K562 (cell line): ENCODE results near the gene TCEA3. TPM values are rescaled to one million over a fixed set of nuclear protein-coding genes. Genes with fewer than 3 reads are reported as not detected.
A peak's percentile ranks its signal among the peaks of the same experiment; 100 is the strongest.

Source experiments
- CHD1 ChIP-seq: fragments of 200-600 bp; sonication (generic); IDR thresholded peaks from one replicate; pipeline ENCODE4 v1.6.1; 2012; ENCODE audit warnings: mild to moderate bottlenecking, moderate library complexity, low read length, inconsistent platforms
- CTBP1 ChIP-seq: fragments of 450-650 bp; IDR thresholded peaks from 2 replicates; pipeline ENCODE4 v1.6.1; 2016; ENCODE audit warnings: borderline replicate concordance
- EHMT2 ChIP-seq: fragments of 450-650 bp; IDR thresholded peaks from 2 replicates; pipeline ENCODE4 v1.6.1; 2018; ENCODE audit warnings: antibody characterized with exemption
- FOXA1 ChIP-seq: fragments of 450-650 bp; IDR thresholded peaks from 2 replicates; pipeline ENCODE4 v1.6.1; 2016; ENCODE audit warnings: mild to moderate bottlenecking, borderline replicate concordance
- FOXK2 ChIP-seq, 2 experiments: fragments of 450-650 bp; IDR thresholded peaks in 1 of 2; conservative IDR thresholded peaks in 1 of 2; 2 replicates each; pipeline ENCODE4 v1.6.1; 2016; ENCODE audit warnings: low read depth in 2 of 2, mild to moderate bottlenecking in 1 of 2
- GATA2 ChIP-seq: sonication (generic); formaldehyde crosslinking; IDR thresholded peaks from 2 replicates; pipeline ENCODE4 v1.4.0; 2020; ENCODE audit warnings: mild to moderate bottlenecking, missing genetic modification reagents
- KDM4B ChIP-seq, 2 experiments: fragments of 450-650 bp in 1 of 2; sonication (generic) in 1 of 2; IDR thresholded peaks; 2 replicates each; pipeline ENCODE4 v1.6.1; 2016 to 2017; ENCODE audit warnings: borderline replicate concordance in 2 of 2, antibody characterized with exemption in 1 of 2, low read depth in 1 of 2, mild to moderate bottlenecking in 1 of 2
- NCOA4 ChIP-seq: fragments of 450-650 bp; IDR thresholded peaks from 2 replicates; pipeline ENCODE4 v1.6.1; 2018; ENCODE audit warnings: mild to moderate bottlenecking; ENCODE audit not compliant: partially characterized antibody
- NFRKB ChIP-seq: fragments of 450-650 bp; IDR thresholded peaks from 2 replicates; pipeline ENCODE4 v1.6.1; 2016; ENCODE audit warnings: low read depth
- RBFOX2 ChIP-seq: fragments of 200-400 bp; formaldehyde crosslinking; IDR thresholded peaks from 2 replicates; pipeline ENCODE4 v1.6.1; 2017; ENCODE audit warnings: low read depth, mild to moderate bottlenecking, low read length, moderate library complexity
- SMARCC2 ChIP-seq: fragments of 450-650 bp; IDR thresholded peaks from 2 replicates; pipeline ENCODE4 v1.6.1; 2017; ENCODE audit warnings: antibody characterized with exemption, moderate library complexity, mild to moderate bottlenecking, low read depth
- TCF7L2 ChIP-seq: fragments of 150-350 bp; IDR thresholded peaks from 2 replicates; pipeline ENCODE4 v1.6.1; 2016; ENCODE audit warnings: low read depth, mild to moderate bottlenecking, low read length, moderate library complexity
- TOE1 ChIP-seq, 2 experiments: fragments of 450-650 bp in 1 of 2; sonication (generic) in 1 of 2; formaldehyde crosslinking in 1 of 2; IDR thresholded peaks; 2 replicates each; pipeline versions ENCODE4 v1.7.1 to v1.8.0; 2016 to 2022; ENCODE audit warnings: borderline replicate concordance in 2 of 2, mild to moderate bottlenecking in 2 of 2, antibody characterized with exemption in 1 of 2, inconsistent platforms in 1 of 2, low read depth in 1 of 2, missing genetic modification reagents in 1 of 2, moderate library complexity in 1 of 2
- YBX1 ChIP-seq: fragments of 450-650 bp; IDR thresholded peaks from 2 replicates; pipeline ENCODE4 v1.7.1; 2016; ENCODE audit warnings: mild to moderate bottlenecking
- ZNF561 ChIP-seq: fragments of 450-650 bp; formaldehyde crosslinking; conservative IDR thresholded peaks from 2 replicates; pipeline ENCODE4 v1.4.0; 2020; ENCODE audit warnings: mild to moderate bottlenecking, moderate library complexity
- polyA plus RNA-seq, 8 experiments: library from polyadenylated mRNA; depleted of rRNA in 4 of 8; stranded (reverse) in 5 of 8; unstranded in 3 of 8; fragments of >200 nt; fragmentation: Nextera tagmentation in 2 of 8; fragmentation: Illumina TruSeq in 1 of 8; extraction: Ambion mirVana in 2 of 8; extraction: Trizol in 1 of 8; gene quantifications; 2 replicates each; pipeline versions ENCODE4 v1.2.1 to v1.2.3, GENCODE V29; 2011 to 2014; ENCODE audit warnings: inconsistent platforms in 1 of 8, missing spikeins in 1 of 8
- total RNA-seq, 7 experiments: library from RNA; depleted of rRNA in 6 of 7; stranded (reverse); fragments of >200 nt in 6 of 7; fragmentation: Illumina TruSeq in 2 of 7; extraction: Trizol in 2 of 7; gene quantifications; 2 replicates each; pipeline versions ENCODE4 v1.2.1 to v1.2.3, GENCODE V29; 2011 to 2021; ENCODE audit warnings: low replicate concordance in 1 of 7
- TF ChIP-seq, protein P1 (sequence below), 2 experiments: fragments of 450-650 bp in 1 of 2; sonication (generic) in 1 of 2; formaldehyde crosslinking; conservative IDR thresholded peaks; 2 replicates each; pipeline versions ENCODE4 v1.4.0 to v1.8.1; 2020 to 2022; ENCODE audit warnings: mild to moderate bottlenecking in 1 of 2, missing genetic modification reagents in 1 of 2
- TF ChIP-seq, protein P2 (sequence below): sonication (generic); formaldehyde crosslinking; IDR thresholded peaks from 2 replicates; pipeline ENCODE4 v1.8.0; 2022; ENCODE audit warnings: missing genetic modification reagents, mild to moderate bottlenecking, moderate library complexity, borderline replicate concordance
- TF ChIP-seq, protein P3 (sequence below): sonication (generic); formaldehyde crosslinking; IDR thresholded peaks from 2 replicates; pipeline ENCODE4 v1.8.1; 2023; ENCODE audit warnings: mild to moderate bottlenecking, missing genetic modification reagents
- TF ChIP-seq, protein P4 (sequence below), 2 experiments: fragments of 450-650 bp; IDR thresholded peaks; 2 replicates each; pipeline ENCODE4 v1.6.1; 2018; ENCODE audit warnings: mild to moderate bottlenecking in 2 of 2, low read depth in 1 of 2; ENCODE audit not compliant: partially characterized antibody in 2 of 2

The TCEA3 gene
- total and polyA plus RNA-seq, 9 of the 15 experiments (the other 6 are each of a cell fraction or from before 2014, with no cell fraction given): 0.03 to 0.55 (median 0.36) TPM

DNA sequence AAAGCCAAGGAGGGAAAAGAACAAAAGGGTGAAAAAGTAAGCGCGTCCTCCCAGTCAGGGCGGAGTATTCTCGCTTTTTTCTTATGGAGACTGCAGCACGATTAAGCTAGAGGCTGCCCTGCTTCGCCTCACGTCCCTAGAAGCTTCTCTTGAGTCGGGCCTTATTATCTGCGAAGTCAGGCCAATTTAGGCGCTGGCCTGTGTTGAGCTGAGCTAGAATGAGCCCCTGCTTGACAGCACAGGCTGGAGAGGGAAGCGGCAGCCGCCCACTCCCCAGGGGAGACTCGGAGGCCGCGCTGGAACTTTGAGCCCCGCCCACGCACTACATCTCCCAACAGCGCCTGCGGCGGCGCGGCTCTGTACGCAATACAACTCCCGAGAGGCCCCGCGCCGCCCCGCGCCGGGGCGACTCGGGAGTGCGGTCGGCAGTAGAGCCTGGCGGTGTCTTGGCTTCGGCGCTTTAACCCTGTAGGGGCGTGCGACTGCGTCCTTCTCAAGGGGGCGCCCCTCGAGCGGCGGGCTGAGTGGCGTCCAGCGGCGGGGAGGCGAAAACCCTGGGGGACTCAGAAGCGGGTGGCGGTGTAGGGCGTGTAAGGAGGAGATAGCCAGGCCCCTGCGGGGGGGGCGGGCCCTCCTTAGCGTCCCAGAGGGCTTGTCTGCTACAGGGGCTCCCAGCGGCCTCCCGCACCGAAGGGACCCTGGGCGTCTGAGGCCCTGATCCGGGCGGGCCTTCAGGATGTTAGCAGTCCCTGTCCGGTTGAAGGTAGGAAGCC, 55.8 kb downstream of the TCEA3 start (continued):
- TF ChIP-seq, protein P1, sequence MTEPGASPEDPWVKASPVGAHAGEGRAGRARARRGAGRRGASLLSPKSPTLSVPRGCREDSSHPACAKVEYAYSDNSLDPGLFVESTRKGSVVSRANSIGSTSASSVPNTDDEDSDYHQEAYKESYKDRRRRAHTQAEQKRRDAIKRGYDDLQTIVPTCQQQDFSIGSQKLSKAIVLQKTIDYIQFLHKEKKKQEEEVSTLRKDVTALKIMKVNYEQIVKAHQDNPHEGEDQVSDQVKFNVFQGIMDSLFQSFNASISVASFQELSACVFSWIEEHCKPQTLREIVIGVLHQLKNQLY (CRISPR knock-in tag; conservative IDR thresholded peaks at IDR 0.05): peak in 1 of 2 experiments; percentile 65; a peak in 1 of 4 replicates
- TF ChIP-seq CHD1 (peak; percentile 42), YBX1 (no peak), EHMT2 (no peak), ZNF561 (CRISPR knock-in tag) (no peak), RBFOX2 (peak; percentile 92), KDM4B (IDR thresholded peaks at IDR 0.05; ENCODE audit: borderline replicate concordance in 2 of 2, low read depth in 1 of 2) (no peak), CTBP1 (peak; percentile 84), SMARCC2 (no peak), TOE1 (IDR thresholded peaks at IDR 0.05; ENCODE audit: borderline replicate concordance) (no peak; the same call in 1 of the 2 replicates), TOE1 (CRISPR knock-in tag; IDR thresholded peaks at IDR 0.05; ENCODE audit: borderline replicate concordance, low read depth) (no peak), FOXK2 (conservative IDR thresholded peaks at IDR 0.05 in 1 of 2, IDR thresholded peaks at IDR 0.05 in 1 of 2; ENCODE audit: low read depth in 2 of 2) (peak; percentile 64 to 70; a peak in 2 of 4 replicates), FOXA1 (no peak), NCOA4 (no peak), GATA2 (CRISPR knock-in tag) (peak; percentile 1; the same call in 1 of the 2 replicates), NFRKB (no peak), TCF7L2 (no peak)
- TF ChIP-seq, protein P2, sequence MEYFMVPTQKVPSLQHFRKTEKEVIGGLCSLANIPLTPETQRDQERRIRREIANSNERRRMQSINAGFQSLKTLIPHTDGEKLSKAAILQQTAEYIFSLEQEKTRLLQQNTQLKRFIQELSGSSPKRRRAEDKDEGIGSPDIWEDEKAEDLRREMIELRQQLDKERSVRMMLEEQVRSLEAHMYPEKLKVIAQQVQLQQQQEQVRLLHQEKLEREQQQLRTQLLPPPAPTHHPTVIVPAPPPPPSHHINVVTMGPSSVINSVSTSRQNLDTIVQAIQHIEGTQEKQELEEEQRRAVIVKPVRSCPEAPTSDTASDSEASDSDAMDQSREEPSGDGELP (CRISPR knock-in tag): peak; percentile 82
- TF ChIP-seq, protein P3, sequence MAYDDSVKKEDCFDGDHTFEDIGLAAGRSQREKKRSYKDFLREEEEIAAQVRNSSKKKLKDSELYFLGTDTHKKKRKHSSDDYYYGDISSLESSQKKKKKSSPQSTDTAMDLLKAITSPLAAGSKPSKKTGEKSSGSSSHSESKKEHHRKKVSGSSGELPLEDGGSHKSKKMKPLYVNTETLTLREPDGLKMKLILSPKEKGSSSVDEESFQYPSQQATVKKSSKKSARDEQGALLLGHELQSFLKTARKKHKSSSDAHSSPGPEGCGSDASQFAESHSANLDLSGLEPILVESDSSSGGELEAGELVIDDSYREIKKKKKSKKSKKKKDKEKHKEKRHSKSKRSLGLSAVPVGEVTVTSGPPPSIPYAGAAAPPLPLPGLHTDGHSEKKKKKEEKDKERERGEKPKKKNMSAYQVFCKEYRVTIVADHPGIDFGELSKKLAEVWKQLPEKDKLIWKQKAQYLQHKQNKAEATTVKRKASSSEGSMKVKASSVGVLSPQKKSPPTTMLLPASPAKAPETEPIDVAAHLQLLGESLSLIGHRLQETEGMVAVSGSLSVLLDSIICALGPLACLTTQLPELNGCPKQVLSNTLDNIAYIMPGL: no peak; the same call in 1 of the 2 replicates
- TF ChIP-seq, protein P4, sequence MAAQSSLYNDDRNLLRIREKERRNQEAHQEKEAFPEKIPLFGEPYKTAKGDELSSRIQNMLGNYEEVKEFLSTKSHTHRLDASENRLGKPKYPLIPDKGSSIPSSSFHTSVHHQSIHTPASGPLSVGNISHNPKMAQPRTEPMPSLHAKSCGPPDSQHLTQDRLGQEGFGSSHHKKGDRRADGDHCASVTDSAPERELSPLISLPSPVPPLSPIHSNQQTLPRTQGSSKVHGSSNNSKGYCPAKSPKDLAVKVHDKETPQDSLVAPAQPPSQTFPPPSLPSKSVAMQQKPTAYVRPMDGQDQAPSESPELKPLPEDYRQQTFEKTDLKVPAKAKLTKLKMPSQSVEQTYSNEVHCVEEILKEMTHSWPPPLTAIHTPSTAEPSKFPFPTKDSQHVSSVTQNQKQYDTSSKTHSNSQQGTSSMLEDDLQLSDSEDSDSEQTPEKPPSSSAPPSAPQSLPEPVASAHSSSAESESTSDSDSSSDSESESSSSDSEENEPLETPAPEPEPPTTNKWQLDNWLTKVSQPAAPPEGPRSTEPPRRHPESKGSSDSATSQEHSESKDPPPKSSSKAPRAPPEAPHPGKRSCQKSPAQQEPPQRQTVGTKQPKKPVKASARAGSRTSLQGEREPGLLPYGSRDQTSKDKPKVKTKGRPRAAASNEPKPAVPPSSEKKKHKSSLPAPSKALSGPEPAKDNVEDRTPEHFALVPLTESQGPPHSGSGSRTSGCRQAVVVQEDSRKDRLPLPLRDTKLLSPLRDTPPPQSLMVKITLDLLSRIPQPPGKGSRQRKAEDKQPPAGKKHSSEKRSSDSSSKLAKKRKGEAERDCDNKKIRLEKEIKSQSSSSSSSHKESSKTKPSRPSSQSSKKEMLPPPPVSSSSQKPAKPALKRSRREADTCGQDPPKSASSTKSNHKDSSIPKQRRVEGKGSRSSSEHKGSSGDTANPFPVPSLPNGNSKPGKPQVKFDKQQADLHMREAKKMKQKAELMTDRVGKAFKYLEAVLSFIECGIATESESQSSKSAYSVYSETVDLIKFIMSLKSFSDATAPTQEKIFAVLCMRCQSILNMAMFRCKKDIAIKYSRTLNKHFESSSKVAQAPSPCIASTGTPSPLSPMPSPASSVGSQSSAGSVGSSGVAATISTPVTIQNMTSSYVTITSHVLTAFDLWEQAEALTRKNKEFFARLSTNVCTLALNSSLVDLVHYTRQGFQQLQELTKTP (IDR thresholded peaks at IDR 0.05; ENCODE audit: low read depth in 1 of 2, partially characterized antibody in 2 of 2): peak in 1 of 2 experiments; percentile 97
